Kasumi-1 (cell line): ENCODE data around the gene TM4SF4.
"Not testable (repeated sequence)": the region's sequence is repeated elsewhere in the genome, so short reads cannot be mapped to it uniquely, and the experiment has no call there.

Experiments
- DNase-seq, 2 experiments: peaks; one replicate each; lab custom pipeline; 2025; lab: John Stamatoyannopoulos, UW

TM4SF4 gene

DNA sequence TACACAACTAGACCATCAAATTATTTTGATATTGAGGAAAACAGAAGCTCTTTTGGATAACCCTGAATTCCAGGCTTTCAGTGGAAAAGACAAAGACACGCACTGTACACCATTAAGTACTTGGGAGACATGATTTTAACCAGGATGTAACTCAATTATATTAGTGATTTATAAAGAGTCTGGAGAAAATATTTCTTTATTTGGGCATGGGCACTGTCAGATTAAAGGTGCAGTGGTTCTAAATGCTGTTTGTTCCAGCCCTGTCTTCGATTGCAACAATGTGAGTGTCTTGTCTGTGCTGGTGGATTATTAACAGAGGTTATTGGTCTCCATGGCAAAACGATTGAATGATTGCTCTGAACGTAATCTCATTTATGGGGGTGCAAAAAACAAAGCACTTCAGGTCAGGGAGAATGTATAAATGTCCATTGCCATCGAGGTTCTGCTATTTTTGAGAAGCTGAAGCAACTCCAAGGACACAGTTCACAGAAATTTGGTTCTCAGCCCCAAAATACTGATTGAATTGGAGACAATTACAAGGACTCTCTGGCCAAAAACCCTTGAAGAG lies at the start of gene TM4SF4:
TM4SF4 (plus strand) TSS at position 448 of the 568 bp plus-strand sequence. CDS start 181 bp downstream, outside the sequence.
- no peak for DNase-seq

GRCh38 chr3:149424918-149425317 lies 49.6 kb upstream of the TM4SF4 start:
- no peak for DNase-seq

- no peak for DNase-seq
These were observed 48.2 kb upstream of the TM4SF4 start for GRCh38 chr3:149426325-149426724.

GRCh38 chr3:149428087-149428486 lies 46.4 kb upstream of the TM4SF4 start:
- no peak for DNase-seq

DNA sequence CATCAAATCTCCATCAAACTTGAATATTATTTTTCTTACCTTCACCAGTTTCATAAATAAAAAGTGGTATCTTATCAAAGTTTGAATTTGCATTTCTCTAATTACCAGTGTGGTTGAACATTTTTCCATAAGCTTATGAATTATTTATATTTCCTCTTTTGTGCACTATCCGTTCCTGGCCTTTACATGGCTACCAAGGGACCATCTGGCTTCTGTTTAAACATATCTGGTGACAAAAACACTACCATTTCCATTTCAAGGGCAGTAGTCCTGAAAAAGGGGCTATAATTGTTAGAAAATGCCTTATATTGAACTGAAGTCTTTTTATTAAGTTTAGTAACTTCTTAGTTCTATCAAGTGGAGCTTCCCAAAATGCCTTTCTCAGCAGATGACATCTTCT lies 44.3 kb upstream of the TM4SF4 start:
- DNase-seq: no peak

DNA sequence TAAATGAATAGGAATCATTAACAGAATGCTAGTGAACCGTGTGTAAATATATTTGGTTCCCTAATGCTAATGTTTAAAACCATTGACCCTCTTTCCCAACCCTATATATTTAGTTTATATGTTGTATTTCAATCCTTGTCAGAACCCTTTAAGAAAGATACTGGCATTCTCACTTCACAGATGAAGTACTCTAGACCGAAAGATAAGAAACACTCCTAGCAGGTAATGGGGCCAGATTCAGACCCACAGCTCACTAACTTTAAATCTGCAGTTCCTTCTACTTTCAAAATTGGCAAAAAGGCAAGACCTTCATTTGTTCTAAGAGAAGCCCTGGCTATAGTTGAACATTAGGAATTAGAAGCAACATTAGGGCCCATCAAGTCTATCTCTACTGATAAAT lies 42.3 kb upstream of the TM4SF4 start:
- no peak for DNase-seq

- DNase-seq: no peak
These were observed 38.3 kb upstream of the TM4SF4 start for GRCh38 chr3:149435996-149436885.

- DNase-seq: no peak
These were observed 37.2 kb upstream of the TM4SF4 start for GRCh38 chr3:149437286-149437685.

DNA sequence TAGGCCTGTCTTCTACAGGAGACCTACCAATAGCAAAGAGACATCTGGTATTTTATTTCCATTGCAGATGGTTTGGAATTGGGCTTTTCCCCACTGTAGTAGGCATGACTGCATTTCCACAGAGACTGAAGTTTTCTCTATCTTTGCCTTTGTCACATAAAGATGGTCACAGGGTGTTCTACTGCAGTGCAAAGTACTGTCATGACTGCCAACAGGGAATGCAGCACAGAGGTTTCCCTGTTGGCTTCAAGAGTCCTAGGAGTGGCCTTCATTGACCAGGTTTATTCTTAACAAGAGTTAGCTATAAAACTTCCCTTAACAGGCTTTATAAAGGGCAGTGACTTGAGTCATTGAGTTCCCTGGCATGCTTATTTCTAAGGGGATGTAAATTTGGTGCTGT lies 36.8 kb upstream of the TM4SF4 start:
- DNase-seq: no peak

- no peak for DNase-seq
These were observed 35.5 kb upstream of the TM4SF4 start for GRCh38 chr3:149438981-149439380.

DNA sequence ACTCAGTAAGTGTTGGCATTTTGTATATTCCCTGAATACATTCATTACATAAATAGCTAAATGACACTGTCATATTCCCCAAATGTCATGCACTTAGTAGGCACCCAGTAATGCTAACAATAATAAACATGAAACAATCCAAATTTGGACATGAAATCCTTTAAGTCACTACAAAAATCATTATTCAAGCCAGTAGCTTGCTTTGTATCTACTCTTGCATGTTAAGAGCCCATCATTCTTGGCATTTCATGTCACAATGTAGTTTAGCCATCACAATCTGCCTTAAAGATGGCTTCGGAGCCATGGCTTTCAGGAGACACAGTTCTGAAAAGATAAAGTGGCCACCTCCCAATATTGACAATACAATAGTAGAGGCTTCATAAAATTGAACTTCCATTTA lies 32.9 kb upstream of the TM4SF4 start:
- no peak for DNase-seq

DNA sequence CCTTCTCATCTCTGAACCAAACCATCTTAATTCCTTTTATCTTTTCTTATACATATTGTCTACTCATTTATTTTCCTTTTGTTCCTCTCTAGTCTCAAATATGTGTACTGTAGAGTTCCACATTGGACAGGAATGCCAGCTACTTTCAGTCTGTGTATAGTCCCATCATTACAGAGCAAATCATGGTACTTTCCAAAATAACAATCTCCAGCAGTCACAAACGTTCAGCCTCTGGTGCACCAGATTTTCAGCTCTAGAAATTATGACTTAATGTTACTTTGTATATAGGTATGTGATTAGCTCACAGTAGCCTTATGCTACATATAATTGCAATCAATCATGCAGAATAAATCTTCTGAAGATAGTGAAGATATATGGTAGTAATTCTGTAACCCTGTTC lies 32.5 kb upstream of the TM4SF4 start:
- DNase-seq: no peak

GRCh38 chr3:149442851-149443544 lies 31.5 kb upstream of the TM4SF4 start:
- DNase-seq: peak; percentile 28 to 46

GRCh38 chr3:149443545-149443912 lies 31.0 kb upstream of the TM4SF4 start:
- no peak for DNase-seq

GRCh38 chr3:149444867-149445266 lies 29.6 kb upstream of the TM4SF4 start:
- not testable (repeated sequence) for DNase-seq

DNA sequence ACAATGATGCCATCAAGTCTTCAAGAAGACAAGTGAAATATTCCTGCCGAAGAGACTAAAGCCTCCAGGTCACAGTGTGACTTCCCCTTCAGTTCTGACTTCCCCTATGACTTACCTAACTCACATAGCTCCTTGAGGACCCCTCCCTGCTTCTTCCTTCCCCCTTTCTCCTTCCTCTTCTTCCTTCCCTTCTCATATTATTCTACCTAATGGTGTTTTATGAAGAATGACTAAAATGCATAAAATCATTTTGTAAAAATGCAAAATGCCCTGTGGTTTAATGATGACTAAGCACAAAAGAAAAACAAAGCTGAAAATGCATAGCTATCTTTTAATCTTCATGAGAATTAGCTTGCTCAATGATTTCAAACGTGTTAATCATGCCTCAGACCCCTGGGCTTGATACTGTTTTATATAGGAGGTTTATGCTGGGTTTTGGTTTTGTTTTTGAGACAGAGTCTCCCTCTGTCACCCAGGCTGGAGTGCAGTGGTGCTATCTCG lies 26.1 kb upstream of the TM4SF4 start:
- peak; percentile 53 to 68 for DNase-seq

DNA sequence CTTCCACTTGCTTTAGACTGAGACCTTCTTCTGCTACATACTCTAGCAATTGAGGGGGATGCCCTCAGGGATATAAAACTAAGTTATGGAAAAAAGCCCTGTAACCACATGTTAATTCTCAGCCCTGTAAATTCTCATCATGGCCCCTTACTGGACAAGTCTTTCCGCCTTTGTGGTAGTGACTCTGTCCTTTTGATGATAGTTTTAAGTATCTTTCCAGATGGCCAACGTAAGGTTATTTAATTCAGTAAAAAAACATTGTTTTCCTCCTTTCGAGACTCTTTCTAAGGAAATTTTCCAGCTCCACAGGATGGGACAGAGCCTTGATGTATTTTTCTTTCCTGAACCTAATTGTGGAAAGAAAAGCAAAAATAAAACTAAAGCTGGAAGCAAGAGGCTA lies 25.3 kb upstream of the TM4SF4 start:
- DNase-seq: no peak

DNA sequence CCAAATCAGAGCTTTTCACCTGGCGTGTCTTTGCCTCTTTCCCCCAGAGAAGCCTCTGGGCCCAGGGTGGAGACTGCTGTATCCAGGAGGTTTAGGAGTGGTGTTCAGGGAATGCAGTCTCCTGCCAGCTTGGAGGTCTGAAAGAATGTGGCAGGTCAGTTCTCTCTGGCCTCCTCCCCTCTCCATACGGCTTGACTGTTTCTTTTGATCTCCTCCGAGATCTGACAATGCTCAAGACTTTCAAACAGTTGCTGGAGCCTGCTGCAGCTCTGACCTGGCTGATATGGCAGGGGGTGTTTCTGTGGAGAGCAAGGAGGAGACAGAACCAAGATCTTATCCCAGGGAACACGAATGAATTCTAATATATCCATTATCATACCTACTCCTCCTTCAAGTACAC lies 24.7 kb upstream of the TM4SF4 start:
- no peak for DNase-seq

DNA sequence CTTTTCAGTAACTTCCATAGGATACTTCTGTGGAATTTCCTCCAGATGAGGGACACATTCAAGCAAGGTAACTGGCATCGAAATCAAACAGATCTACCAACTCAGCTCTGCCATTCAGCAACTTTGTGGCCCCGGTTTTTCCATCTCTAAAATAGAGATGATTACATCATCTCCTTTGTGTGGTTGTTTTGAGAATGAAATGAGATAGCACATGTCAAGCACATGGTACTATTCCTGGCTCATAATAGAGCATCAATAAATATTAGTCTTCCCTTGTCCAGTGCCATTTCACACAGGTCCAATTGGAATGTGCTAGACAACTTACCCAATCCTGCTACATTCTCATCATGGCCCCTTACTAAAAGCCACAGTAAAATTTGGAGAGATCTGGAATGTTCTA lies 24.2 kb upstream of the TM4SF4 start:
- DNase-seq: no peak

DNA sequence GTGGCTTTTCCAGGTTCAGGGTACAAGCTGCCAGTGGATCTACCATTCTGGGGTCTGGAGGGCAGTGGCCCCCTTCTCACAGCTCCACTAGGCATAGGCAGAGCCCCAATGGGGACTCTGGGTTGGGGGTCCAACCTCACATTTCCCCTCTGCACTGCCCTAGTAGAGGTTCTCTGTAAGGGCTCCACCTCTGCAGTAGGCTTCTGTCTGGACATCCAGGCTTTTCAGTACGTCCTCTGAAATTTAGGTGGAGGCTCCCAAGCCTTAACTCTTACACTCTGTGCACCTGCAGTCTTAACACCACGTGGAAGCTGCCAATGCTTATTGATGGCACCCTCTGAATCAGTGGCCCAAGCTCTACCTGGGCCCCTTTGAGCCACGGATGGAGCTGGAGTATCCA lies 22.5 kb upstream of the TM4SF4 start:
- no peak for DNase-seq

GRCh38 chr3:149453140-149453805 lies 21.2 kb upstream of the TM4SF4 start:
- DNase-seq: no peak

- no peak for DNase-seq
These were observed 19.8 kb upstream of the TM4SF4 start for GRCh38 chr3:149454746-149455145.
